Osteocyte (in vitro differentiated cells): Measurements from ENCODE around the gene PYHIN1. TPM values are rescaled to one million over a fixed set of nuclear protein-coding genes. Genes with fewer than 3 reads are reported as not detected.

Experiments
- DNase-seq: peaks from one replicate; pipeline ENCODE4 v3.0.0; 2021; ENCODE audit warnings: mixed read lengths; ENCODE audit not compliant: unreplicated experiment; ENCODE audit errors: extremely low spot score
- H3K27ac Mint-ChIP-seq: one replicate; pipeline ENCODE4 v1.8.0; 2021; ENCODE audit warnings: mild to moderate bottlenecking, mixed read lengths; ENCODE audit not compliant: unreplicated experiment
- H3K27me3 Mint-ChIP-seq: one replicate; pipeline ENCODE4 v1.8.0; 2021; ENCODE audit warnings: mixed read lengths; ENCODE audit not compliant: unreplicated experiment
- H3K36me3 Mint-ChIP-seq: one replicate; pipeline ENCODE4 v1.8.0; 2021; ENCODE audit warnings: mixed read lengths; ENCODE audit not compliant: unreplicated experiment
- H3K4me1 Mint-ChIP-seq: one replicate; pipeline ENCODE4 v1.8.0; 2021; ENCODE audit warnings: mixed read lengths; ENCODE audit not compliant: unreplicated experiment
- H3K4me3 Mint-ChIP-seq: one replicate; pipeline ENCODE4 v1.8.0; 2021; ENCODE audit warnings: mild to moderate bottlenecking, moderate library complexity, mixed read lengths; ENCODE audit not compliant: unreplicated experiment
- H3K9me3 Mint-ChIP-seq: one replicate; pipeline ENCODE4 v1.8.0; 2021; ENCODE audit warnings: mixed read lengths; ENCODE audit not compliant: unreplicated experiment
- CTCF ChIP-seq: fragments of 200-600 bp; sonication (generic); IDR thresholded peaks from 2 replicates; pipeline ENCODE4 v1.5.0; 2021; ENCODE audit warnings: antibody characterized with exemption, mild to moderate bottlenecking, moderate library complexity
- total RNA-seq: library from RNA; stranded (reverse); gene quantifications from 2 replicates; pipeline ENCODE4 v1.2.1, GENCODE V29; 2021

PYHIN1 gene
- total RNA-seq, 1 donor from 2014 or later, result not detected

- no peak for DNase-seq
- Mint-ChIP-seq H3K27ac (peak overlapping the region; percentile 94), H3K4me1 (peaks cover 16% of the 10 kb centered on the region), H3K27me3 (peaks cover 2% of the 10 kb centered on the region), H3K9me3 (no peaks in the 10 kb centered on the region), H3K4me3 (peak overlapping the region; percentile 76), H3K36me3 (no peaks in the 10 kb centered on the region)
- no peak for TF ChIP-seq CTCF
Measured at GRCh38 chr1:158998037-158998780, 66.9 kb downstream of the PYHIN1 start.

- Mint-ChIP-seq H3K4me1 (peaks cover 16% of the 10 kb centered on the region), H3K4me3 (peak overlapping the region; percentile 76), H3K27me3 (peaks cover 2% of the 10 kb centered on the region), H3K36me3 (no peaks in the 10 kb centered on the region), H3K27ac (peak overlapping the region; percentile 94), H3K9me3 (no peaks in the 10 kb centered on the region)
- DNase-seq, result no peak
- peak; percentile 95 for TF ChIP-seq CTCF
Measured at GRCh38 chr1:158998781-158999161, 67.4 kb downstream of the PYHIN1 start.

DNA sequence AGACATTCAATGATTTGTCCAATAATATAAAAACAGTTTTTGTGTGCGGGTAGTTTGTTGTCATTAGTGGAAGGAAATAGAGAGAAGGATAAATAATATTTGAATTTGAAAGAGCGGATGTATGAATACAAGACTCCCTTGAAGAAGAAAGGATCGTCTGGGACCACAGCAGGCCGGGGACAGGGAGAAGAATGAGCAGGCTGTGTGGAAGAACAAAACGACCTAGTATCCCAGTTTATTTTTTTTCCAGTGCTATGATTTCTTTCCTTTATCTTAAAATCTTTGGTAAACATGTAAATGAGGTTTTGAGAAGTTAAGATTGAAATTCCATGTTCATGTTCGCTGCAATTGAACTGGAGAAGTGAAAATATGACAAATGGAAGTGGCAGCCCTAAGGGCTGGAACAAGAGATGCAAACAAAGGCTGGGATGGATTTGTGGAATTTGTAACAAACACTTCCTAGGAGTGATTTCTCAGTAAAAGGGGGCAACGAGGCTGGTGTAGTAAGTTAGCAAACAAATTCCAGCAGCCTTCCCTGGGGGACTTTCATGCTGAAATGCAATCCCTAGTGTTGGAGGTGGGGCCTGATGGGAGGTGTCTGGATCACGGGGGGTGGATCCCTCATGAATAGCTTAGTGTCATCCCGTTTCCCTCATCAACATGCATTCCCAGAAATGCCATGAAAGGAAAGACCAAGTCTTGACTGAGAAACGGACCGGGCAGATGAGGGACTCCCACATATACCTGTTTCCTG, 68.1 kb downstream of the PYHIN1 start:
- peak; percentile 88 for DNase-seq
- Mint-ChIP-seq H3K27me3 (peaks cover 2% of the 10 kb centered on the region), H3K9me3 (no peaks in the 10 kb centered on the region), H3K4me3 (peak overlapping the region; percentile 76), H3K27ac (peak overlapping the region; percentile 94), H3K4me1 (peaks cover 16% of the 10 kb centered on the region), H3K36me3 (no peaks in the 10 kb centered on the region)
- TF ChIP-seq CTCF, result no peak

- H3K27me3 Mint-ChIP-seq, result peaks cover 2% of the 10 kb centered on the region
- H3K9me3 Mint-ChIP-seq, result no peaks in the 10 kb centered on the region
- H3K27ac Mint-ChIP-seq, result peak overlapping the region; percentile 94
- H3K4me1 Mint-ChIP-seq, result peaks cover 16% of the 10 kb centered on the region
- H3K4me3 Mint-ChIP-seq, result peak overlapping the region; percentile 76
- TF ChIP-seq CTCF, result no peak
- H3K36me3 Mint-ChIP-seq, result no peaks in the 10 kb centered on the region
- DNase-seq, result no peak
Measured at GRCh38 chr1:159000070-159000409, 68.7 kb downstream of the PYHIN1 start.

- Mint-ChIP-seq H3K4me1 (peaks cover 16% of the 10 kb centered on the region), H3K27me3 (peaks cover 2% of the 10 kb centered on the region), H3K9me3 (no peaks in the 10 kb centered on the region), H3K4me3 (peak overlapping the region; percentile 76), H3K27ac (peak overlapping the region; percentile 94), H3K36me3 (no peaks in the 10 kb centered on the region)
- TF ChIP-seq CTCF, result no peak
- DNase-seq, result peak; percentile 87
Measured at GRCh38 chr1:159000625-159001024, 69.3 kb downstream of the PYHIN1 start.
